ENCODE measurements around the gene MS4A3. TPM values are rescaled to one million over a fixed set of nuclear protein-coding genes. Genes with fewer than 3 reads are reported as not detected.

Gene MS4A3
- total RNA-seq, 1 experiment from 2014 or later: not detected

Other genes with a start within 250 kb of the MS4A3 start
- 59.8 and 61.8 TPM in 2 replicates for gene MRPL16, start 245.9 kb upstream of the MS4A3 start, total RNA-seq (2014; rRNA removed; shearing (Covaris generic))
- 0.55 TPM in 1 of 2 replicates, not detected in the other for gene CBLIF, start 211.2 kb upstream of the MS4A3 start, total RNA-seq (2014; rRNA removed; shearing (Covaris generic))
- gene TCN1, start 190.2 kb upstream of the MS4A3 start, total RNA-seq (2014; rRNA removed; shearing (Covaris generic)): 219 and 227 TPM in 2 replicates
- not detected in 2 replicates for gene OOSP3, start 177.9 kb upstream of the MS4A3 start, total RNA-seq (2014; rRNA removed; shearing (Covaris generic))
- not detected in 2 replicates for gene OOSP1, start 118.2 kb upstream of the MS4A3 start, total RNA-seq (2014; rRNA removed; shearing (Covaris generic))
- gene OOSP4A, start 92.6 kb upstream of the MS4A3 start, total RNA-seq (2014; rRNA removed; shearing (Covaris generic)): not detected in 2 replicates
- gene OOSP4B, start 39.5 kb upstream of the MS4A3 start, total RNA-seq (2014; rRNA removed; shearing (Covaris generic)): not detected in 2 replicates
- not detected in 2 replicates for gene OOSP2, start 16.3 kb upstream of the MS4A3 start, total RNA-seq (2014; rRNA removed; shearing (Covaris generic))
- not detected in 2 replicates for gene MS4A2, start 32.0 kb downstream of the MS4A3 start, total RNA-seq (2014; rRNA removed; shearing (Covaris generic))
- gene MS4A6A, start 126.4 kb downstream of the MS4A3 start, total RNA-seq (2014; rRNA removed; shearing (Covaris generic)): 0.53 TPM in 1 of 2 replicates, not detected in the other
- gene MS4A4E, start 186.5 kb downstream of the MS4A3 start, total RNA-seq (2014; rRNA removed; shearing (Covaris generic)): not detected in 2 replicates
- gene MS4A4A, start 224.0 kb downstream of the MS4A3 start, total RNA-seq (2014; rRNA removed; shearing (Covaris generic)): not detected in 2 replicates

Measured in SK-MEL-5 (cell line).